Embryonic facial prominence (tissue), 1 donor: ENCODE measurements around the gene SHPK.
"Not testable (repeated sequence)": the region's sequence is repeated elsewhere in the genome, so short reads cannot be mapped to it uniquely, and the experiment has no call there.

Experiments
- DNase-seq: peaks from one replicate; pipeline ENCODE4 v3.0.0-alpha.2; 2016; ENCODE audit errors: extremely low spot score

The SHPK gene

GRCh38 chr17:3589784-3590183 lies 46.3 kb downstream of the SHPK start:
- DNase-seq: no peak

GRCh38 chr17:3585826-3586225 lies 50.2 kb downstream of the SHPK start:
- DNase-seq: no peak

DNA sequence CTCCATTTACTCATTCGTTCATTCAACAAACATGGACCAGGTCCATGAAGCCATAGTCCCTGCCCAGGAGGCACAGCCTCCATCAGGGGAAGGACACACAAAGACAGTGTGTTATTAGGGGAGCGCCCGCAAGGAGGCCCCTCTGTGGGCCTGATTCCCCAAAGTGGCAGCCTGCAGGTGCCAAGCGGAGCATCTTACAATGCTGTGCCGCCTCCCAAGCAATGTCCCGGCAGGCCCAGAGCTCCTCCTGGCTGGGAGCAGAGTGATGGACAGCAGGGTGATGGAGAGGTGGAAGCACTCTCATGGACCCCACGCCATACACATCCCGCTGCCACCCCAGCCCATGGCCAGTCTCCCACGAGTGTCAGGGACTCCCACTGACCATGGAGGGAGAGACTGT lies 52.6 kb downstream of the SHPK start:
- DNase-seq: no peak

DNA sequence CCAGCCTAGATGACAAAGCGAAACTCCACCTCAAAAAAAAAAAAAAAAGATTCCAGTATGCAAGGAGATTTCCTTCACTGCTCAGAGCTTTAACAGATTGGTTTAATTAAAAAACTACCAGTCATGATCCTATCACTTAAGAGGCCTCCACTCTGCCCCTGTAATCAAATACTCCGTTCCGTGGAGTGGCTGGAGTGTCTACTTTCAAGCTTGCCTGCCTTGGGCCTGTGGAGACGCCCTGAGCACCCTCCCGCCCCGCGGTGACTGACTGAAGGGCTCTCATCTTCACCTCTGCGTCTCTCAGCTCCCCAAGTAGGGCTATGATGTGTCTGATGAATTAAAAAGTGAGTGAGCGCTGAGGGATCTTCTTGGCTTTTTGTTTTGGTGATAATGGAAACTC lies 53.1 kb downstream of the SHPK start:
- no peak for DNase-seq

DNA sequence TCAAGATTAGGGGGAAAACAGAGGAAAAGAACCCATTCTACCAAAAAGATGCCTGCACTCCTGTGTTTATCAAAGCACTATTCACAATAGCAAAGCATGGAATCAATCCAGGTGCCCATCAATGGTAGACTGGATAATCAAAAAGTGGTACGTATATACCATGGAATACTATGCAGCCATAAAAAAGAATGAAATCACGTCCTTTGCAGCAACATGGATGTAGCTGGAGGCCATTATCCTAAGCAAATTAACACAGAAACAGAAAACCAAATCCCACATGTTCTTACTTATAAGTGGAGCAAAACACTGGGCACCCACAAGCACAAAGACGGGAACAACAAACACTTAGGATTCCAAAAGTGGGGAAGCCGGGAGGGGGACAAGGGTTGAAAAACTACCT lies 57.4 kb downstream of the SHPK start:
- DNase-seq: not testable (repeated sequence)

- DNase-seq: no peak
These were observed 59.1 kb downstream of the SHPK start for GRCh38 chr17:3576970-3577369.

DNA sequence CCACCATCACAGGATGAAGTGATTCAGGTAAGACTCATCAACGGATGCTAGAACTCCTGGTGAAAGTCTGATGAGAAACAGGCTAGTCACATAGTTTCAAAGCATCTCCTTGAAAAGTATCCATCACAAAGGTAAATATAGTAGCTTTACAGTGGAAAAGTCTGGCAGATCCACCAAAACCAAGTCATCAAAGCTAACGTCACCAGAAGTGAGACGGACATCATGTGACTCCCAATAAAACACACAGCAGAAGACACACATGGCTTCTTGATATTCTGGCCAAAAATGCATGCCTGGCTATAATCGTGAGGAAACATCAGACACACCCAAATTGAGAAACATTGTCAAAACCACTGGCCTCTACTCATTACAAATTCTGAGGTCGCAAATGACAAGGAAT lies 60.5 kb downstream of the SHPK start:
- no peak for DNase-seq

- DNase-seq: no peak
These were observed 61.8 kb downstream of the SHPK start for GRCh38 chr17:3574231-3574630.

GRCh38 chr17:3573246-3574100 lies 62.6 kb downstream of the SHPK start:
- DNase-seq: no peak

DNA sequence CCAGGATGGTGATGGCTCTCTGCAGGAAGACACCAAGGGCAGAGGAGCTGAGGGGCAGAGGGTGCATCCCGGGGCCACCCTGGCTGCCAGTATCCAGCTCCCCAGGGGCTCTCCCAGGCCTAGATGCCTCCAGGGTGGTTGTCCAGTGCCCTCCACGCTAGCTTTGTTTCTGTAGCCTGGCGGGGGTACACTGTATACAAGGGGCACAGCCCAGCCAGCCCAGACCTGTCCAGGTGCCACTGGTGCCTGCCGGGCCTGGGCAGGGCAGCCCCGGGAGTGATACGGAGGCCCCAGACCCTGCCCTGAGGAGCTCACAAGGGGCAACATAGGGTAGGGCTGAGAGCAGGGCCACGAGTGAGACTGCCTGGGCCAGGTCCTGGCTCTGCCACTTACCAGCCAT lies 63.8 kb downstream of the SHPK start:
- DNase-seq: no peak

- no peak for DNase-seq
These were observed 64.8 kb downstream of the SHPK start for GRCh38 chr17:3571043-3571900.

DNA sequence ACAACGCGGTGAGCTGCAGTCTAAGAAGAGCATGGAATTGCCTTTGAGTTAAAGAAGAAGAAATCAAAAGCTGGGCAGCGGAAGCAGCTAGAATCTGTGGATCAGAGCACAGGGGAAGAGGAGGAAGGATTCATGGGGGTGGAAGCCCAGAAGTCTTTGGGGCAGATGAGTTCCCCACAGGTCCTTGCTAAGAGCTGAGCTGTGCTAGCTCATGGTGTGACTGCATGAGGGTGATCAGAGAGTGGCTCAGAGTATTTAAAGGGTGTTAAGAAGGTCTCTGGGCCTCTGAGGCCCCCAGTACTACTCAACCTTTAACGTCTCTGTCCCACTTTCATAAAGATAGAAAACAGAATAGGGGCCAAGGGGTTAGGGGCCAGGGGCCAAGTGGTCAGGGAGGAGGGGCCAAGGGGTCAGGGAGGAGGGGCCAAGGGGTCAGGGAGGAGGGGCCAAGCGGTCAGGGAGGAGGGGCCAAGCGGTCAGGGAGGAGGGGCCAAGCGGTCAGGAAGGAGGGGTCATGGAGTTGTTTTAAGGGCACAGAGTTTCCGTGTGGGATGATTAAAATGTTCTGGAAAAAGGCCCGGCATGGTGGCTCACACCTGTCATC lies 66.4 kb downstream of the SHPK start:
- DNase-seq: no peak

- no peak for DNase-seq
These were observed 69.5 kb downstream of the SHPK start for GRCh38 chr17:3566551-3566950.

GRCh38 chr17:3565143-3565542 lies 70.9 kb downstream of the SHPK start:
- no peak for DNase-seq

- DNase-seq: not testable (repeated sequence)
These were observed 71.8 kb downstream of the SHPK start for GRCh38 chr17:3564241-3564640.

GRCh38 chr17:3559270-3559645 lies 76.8 kb downstream of the SHPK start:
- no peak for DNase-seq

DNA sequence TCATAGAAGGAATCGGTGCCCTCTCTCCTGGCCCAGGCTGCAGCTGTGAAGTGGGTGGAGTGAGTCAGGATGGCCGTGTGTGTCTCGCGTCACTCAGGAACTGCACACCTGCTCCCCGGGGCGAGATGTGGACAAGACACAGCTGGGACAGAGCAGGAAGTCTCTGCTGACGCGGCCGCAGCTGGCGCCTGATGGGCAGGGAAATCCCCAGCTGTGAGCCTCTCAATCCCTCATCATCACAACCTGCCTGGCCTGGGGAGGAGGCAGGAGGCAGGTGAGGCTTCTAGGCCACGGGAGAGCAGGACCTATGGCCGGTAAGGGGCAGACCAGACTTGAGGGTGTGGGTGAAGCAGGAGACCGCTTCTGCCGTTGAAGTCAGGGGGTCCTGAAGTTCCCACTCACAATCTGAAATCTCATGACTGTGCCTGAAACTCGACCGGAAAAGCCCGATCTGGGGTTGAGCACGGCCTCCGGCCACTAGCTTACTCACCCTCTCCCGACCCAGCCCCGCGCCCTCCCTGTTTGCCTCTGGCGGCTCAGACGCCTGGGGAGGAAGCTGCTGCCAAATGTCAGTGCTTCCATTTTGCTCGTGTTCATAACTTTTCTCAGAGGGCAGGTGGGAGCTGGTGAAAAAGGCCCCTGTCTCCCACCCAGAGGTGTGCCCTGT lies 77.3 kb downstream of the SHPK start:
- DNase-seq: no peak
